Measurements from ENCODE around the gene AATK.
"Not testable (repeated sequence)": the region's sequence is repeated elsewhere in the genome, so short reads cannot be mapped to it uniquely, and the experiment has no call there.

AATK gene

GRCh38 chr17:81156866-81157805 lies 8.9 kb downstream of the AATK start:
- intact Hi-C loops (cut with DNase I; ENCODE audit: low total_unique reads), result no loop called here

GRCh38 chr17:81154961-81155360 lies 11.1 kb downstream of the AATK start:
- H3K9me3 ChIP-seq, result no peaks in the 10 kb centered on the region
- no peak overlapping the region for H3K4me3 ChIP-seq
- H3K36me3 ChIP-seq, result no peaks in the 10 kb centered on the region
- no peak overlapping the region for H3K27ac ChIP-seq
- no peak for TF ChIP-seq CTCF (IDR thresholded peaks at IDR 0.05)
- intact Hi-C loops (cut with DNase I; ENCODE audit: low total_unique reads), result no loop called here
- H3K27me3 ChIP-seq, result peaks cover 0 to 38% of the 10 kb centered on the region in 2 donors
- DNase-seq, result no peak
- H3K4me1 ChIP-seq, result peaks cover 0 to 2% (median 0%) of the 10 kb centered on the region in 4 donors

More at GRCh38 chr17:81156866-81157805, 8.9 kb downstream of the AATK start:
- DNase-seq, result no peak
- no peak for TF ChIP-seq CTCF (IDR thresholded peaks at IDR 0.05)
- no peak overlapping the region for H3K27ac ChIP-seq
- peaks cover 0 to 4% (median 0%) of the 10 kb centered on the region in 4 donors for H3K4me1 ChIP-seq
- no peaks in the 10 kb centered on the region for H3K9me3 ChIP-seq
- peaks cover 0 to 47% of the 10 kb centered on the region in 2 donors for H3K27me3 ChIP-seq
- no peaks in the 10 kb centered on the region for H3K36me3 ChIP-seq
- H3K4me3 ChIP-seq, result no peak overlapping the region

- H3K36me3 ChIP-seq; H3K4me3 ChIP-seq; H3K4me1 ChIP-seq; intact Hi-C loops (cut with DNase I; ENCODE audit: low total_unique reads); H3K9me3 ChIP-seq; H3K27ac ChIP-seq; DNase-seq: not testable (repeated sequence)
- H3K27me3 ChIP-seq, result peaks cover 0 to 38% of the 10 kb centered on the region in 2 donors
Observed at GRCh38 chr17:81154016-81154415, 12.0 kb downstream of the AATK start.

- H3K4me3 ChIP-seq, result no peak overlapping the region
Observed at GRCh38 chr17:81153340-81153803, 12.6 kb downstream of the AATK start.

GRCh38 chr17:81152288-81152828 lies 13.7 kb downstream of the AATK start:
- no peaks in the 10 kb centered on the region for H3K36me3 ChIP-seq
- intact Hi-C loops (cut with DNase I; ENCODE audit: low total_unique reads), result no loop called here
- no peak overlapping the region for H3K27ac ChIP-seq
- no peak overlapping the region for H3K4me3 ChIP-seq
- no peaks in the 10 kb centered on the region for H3K4me1 ChIP-seq
- DNase-seq, result no peak
- H3K9me3 ChIP-seq, result no peaks in the 10 kb centered on the region
- no peak for TF ChIP-seq CTCF (IDR thresholded peaks at IDR 0.05)
- H3K27me3 ChIP-seq, result peaks cover 0 to 31% of the 10 kb centered on the region in 2 donors

More at GRCh38 chr17:81153340-81153803, 12.6 kb downstream of the AATK start:
- no peak for TF ChIP-seq CTCF (IDR thresholded peaks at IDR 0.05)
- no peaks in the 10 kb centered on the region for H3K4me1 ChIP-seq
- DNase-seq, result no peak
- H3K27ac ChIP-seq, result no peak overlapping the region
- H3K36me3 ChIP-seq, result no peaks in the 10 kb centered on the region
- peaks cover 0 to 36% of the 10 kb centered on the region in 2 donors for H3K27me3 ChIP-seq
- intact Hi-C loops (cut with DNase I; ENCODE audit: low total_unique reads), result no loop called here
- no peaks in the 10 kb centered on the region for H3K9me3 ChIP-seq

GRCh38 chr17:81151278-81151677 lies 14.7 kb downstream of the AATK start:
- no peak overlapping the region for H3K27ac ChIP-seq
- H3K9me3 ChIP-seq, result no peaks in the 10 kb centered on the region
- no peak for TF ChIP-seq CTCF (IDR thresholded peaks at IDR 0.05)
- peaks cover 0 to 28% of the 10 kb centered on the region in 2 donors for H3K27me3 ChIP-seq
- no peak overlapping the region for H3K4me3 ChIP-seq
- DNase-seq, result no peak
- H3K36me3 ChIP-seq, result no peaks in the 10 kb centered on the region
- no peaks in the 10 kb centered on the region for H3K4me1 ChIP-seq
- intact Hi-C loops (cut with DNase I; ENCODE audit: low total_unique reads), result no loop called here
